Right lobe of liver (tissue), 4 donors: ENCODE results near the gene PCNX2.

Experiments used
- POLR2A ChIP-seq: fragments of 450-650 bp; IDR thresholded peaks from one replicate; pipeline ENCODE4 v1.6.1; 2017; ENCODE audit warnings: antibody characterized with exemption, mild to moderate bottlenecking
- TF ChIP-seq, protein P1 (sequence below), 4 donors: fragments of 200-600 bp in 3 of 4; fragments of 450-650 bp in 1 of 4; IDR thresholded peaks; one replicate each; pipeline versions ENCODE4 v1.5.1 to v1.8.0; 2016 to 2022; ENCODE audit warnings: antibody characterized with exemption in 4 of 4, mild to moderate bottlenecking in 2 of 4
- donor health status: DM: no; HTN: no; CAD: no.
- donor health status: DM: no; HTN: no; CAD: no.
- donor health status: DM: no; HTN: yes; CAD: no.

DNA sequence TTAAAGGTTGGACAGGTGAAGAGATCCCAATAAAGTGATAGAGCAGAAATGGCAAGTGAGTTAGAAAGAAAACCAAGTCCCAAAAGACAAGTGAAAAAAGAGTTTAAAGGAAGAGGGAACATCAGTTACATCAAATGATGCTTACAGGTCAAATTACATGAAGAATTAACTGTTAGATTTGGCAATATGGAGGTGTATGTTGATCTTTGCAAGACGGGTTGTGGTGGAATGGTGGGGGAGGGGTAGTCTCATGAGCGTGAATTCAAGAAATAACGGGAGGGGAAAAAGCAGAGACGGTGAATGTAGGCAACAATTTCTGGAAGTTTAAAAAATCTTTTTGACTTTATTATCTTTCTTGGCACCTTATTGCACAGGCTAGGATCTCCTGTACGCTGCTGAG lies 268.5 kb downstream of the PCNX2 start:
- TF ChIP-seq POLR2A, result no peak
- TF ChIP-seq, protein P1, sequence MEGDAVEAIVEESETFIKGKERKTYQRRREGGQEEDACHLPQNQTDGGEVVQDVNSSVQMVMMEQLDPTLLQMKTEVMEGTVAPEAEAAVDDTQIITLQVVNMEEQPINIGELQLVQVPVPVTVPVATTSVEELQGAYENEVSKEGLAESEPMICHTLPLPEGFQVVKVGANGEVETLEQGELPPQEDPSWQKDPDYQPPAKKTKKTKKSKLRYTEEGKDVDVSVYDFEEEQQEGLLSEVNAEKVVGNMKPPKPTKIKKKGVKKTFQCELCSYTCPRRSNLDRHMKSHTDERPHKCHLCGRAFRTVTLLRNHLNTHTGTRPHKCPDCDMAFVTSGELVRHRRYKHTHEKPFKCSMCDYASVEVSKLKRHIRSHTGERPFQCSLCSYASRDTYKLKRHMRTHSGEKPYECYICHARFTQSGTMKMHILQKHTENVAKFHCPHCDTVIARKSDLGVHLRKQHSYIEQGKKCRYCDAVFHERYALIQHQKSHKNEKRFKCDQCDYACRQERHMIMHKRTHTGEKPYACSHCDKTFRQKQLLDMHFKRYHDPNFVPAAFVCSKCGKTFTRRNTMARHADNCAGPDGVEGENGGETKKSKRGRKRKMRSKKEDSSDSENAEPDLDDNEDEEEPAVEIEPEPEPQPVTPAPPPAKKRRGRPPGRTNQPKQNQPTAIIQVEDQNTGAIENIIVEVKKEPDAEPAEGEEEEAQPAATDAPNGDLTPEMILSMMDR (IDR thresholded peaks at IDR 0.05), result no peak
